Calu3 (cell line): ENCODE measurements around the gene AQP3. TPM values are rescaled to one million over a fixed set of nuclear protein-coding genes. Genes with fewer than 3 reads are reported as not detected.

Experiments used
- BruUV-seq: library from RNA; stranded (reverse); fragments of 400-500 nt; replicated peaks from 2 replicates; lab custom pipeline; 2021; lab: Mats Ljungman, UMichigan
- CTCF ChIA-PET: fragments of 300-600 bp; sonication (Branson Sonifier 250); formaldehyde crosslinking; loops from one replicate; lab custom pipeline; 2022; ENCODE audit warnings: antibody characterized with exemption; lab: Charles Lee
- DNase-seq: peaks from one replicate; pipeline ENCODE4 v3.0.0; 2022
- H3K27ac Mint-ChIP-seq: one replicate; pipeline ENCODE4 v1.8.0; 2022; ENCODE audit warnings: mixed read lengths; ENCODE audit not compliant: unreplicated experiment
- H3K27me3 Mint-ChIP-seq: one replicate; pipeline ENCODE4 v1.8.0; 2022; ENCODE audit warnings: mixed read lengths; ENCODE audit not compliant: unreplicated experiment
- H3K36me3 Mint-ChIP-seq: one replicate; pipeline ENCODE4 v1.8.0; 2022; ENCODE audit warnings: mild to moderate bottlenecking, moderate library complexity, mixed read lengths; ENCODE audit not compliant: insufficient read depth, unreplicated experiment
- H3K4me1 Mint-ChIP-seq: one replicate; pipeline ENCODE4 v1.8.0; 2022; ENCODE audit warnings: mild to moderate bottlenecking, low read depth, mixed read lengths; ENCODE audit not compliant: unreplicated experiment
- H3K4me3 Mint-ChIP-seq: one replicate; pipeline ENCODE4 v1.8.0; 2022; ENCODE audit warnings: mild to moderate bottlenecking, low read depth, moderate library complexity, mixed read lengths; ENCODE audit not compliant: unreplicated experiment
- H3K9me3 Mint-ChIP-seq: one replicate; pipeline ENCODE4 v1.8.0; 2022; ENCODE audit warnings: low read depth, mixed read lengths; ENCODE audit not compliant: unreplicated experiment
- CTCF ChIP-seq: fragments of 200-600 bp; IDR thresholded peaks from one replicate; pipeline ENCODE4 v1.8.0; 2022; ENCODE audit warnings: antibody characterized with exemption; ENCODE audit not compliant: unreplicated experiment
- intact Hi-C: fragments of 100-400 bp; cut with micrococcal nuclease; formaldehyde crosslinking; loops from one replicate; pipeline ENCODE4 v1.10.0; 2022; ENCODE audit not compliant: unreplicated experiment
- total RNA-seq: library from RNA; stranded (reverse); gene quantifications from 2 replicates; pipeline ENCODE4 v1.2.3, GENCODE V29; 2022

AQP3 gene
- total RNA-seq, 1 experiment from 2014 or later = 4.6 TPM

GRCh38 chr9:33468797-33469621 is 21.6 kb upstream of the AQP3 start:
- H3K4me3 Mint-ChIP-seq = no peak overlapping the region
- CTCF ChIA-PET = no interaction called here
- H3K27ac Mint-ChIP-seq = no peak overlapping the region
- TF ChIP-seq CTCF = no peak
- peaks cover 9% of the 10 kb centered on the region for H3K4me1 Mint-ChIP-seq
- no peaks in the 10 kb centered on the region for H3K27me3 Mint-ChIP-seq
- no peaks in the 10 kb centered on the region for H3K9me3 Mint-ChIP-seq
- DNase-seq = no peak
- peaks cover 42% of the 10 kb centered on the region for H3K36me3 Mint-ChIP-seq
- BruUV-seq = no TSS peak
- intact Hi-C loops = loop anchor here (5.0 kb wide), 1 partner anchor 52 kb away; no protein-coding TSS in a partner anchor

- peaks cover 9% of the 10 kb centered on the region for H3K4me1 Mint-ChIP-seq
- BruUV-seq = no TSS peak
- DNase-seq = no peak
- H3K27me3 Mint-ChIP-seq = no peaks in the 10 kb centered on the region
- H3K27ac Mint-ChIP-seq = no peak overlapping the region
- no peaks in the 10 kb centered on the region for H3K9me3 Mint-ChIP-seq
- no peak for TF ChIP-seq CTCF
- CTCF ChIA-PET = no interaction called here
- no peak overlapping the region for H3K4me3 Mint-ChIP-seq
- intact Hi-C loops = loop anchor here (5.0 kb wide), 1 partner anchor 51 kb away; no protein-coding TSS in a partner anchor
- H3K36me3 Mint-ChIP-seq = peaks cover 34% of the 10 kb centered on the region
These were observed 20.9 kb upstream of the AQP3 start for GRCh38 chr9:33468215-33468730.

DNA sequence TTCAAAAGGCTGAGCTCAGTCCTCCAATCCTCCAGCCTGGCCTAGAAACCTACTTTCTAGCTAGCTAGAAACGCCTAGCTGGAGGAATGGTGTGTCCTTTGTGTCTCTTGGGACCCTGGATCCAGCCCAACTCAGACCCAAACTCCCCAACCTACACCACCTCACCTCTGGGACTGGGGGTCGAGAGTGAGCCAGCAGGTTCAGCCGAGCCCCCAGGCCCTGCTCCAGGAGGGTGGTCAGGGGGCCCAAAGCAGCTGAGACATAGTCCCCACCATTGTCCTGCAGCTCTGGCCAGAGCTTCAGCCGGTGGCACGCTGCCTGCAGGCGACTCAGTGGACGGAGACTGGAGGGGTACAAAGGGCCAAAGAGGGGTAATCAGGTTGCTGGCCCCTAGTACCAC is 20.1 kb upstream of the AQP3 start:
- Mint-ChIP-seq H3K4me1 (peaks cover 9% of the 10 kb centered on the region), H3K27ac (no peak overlapping the region), H3K9me3 (no peaks in the 10 kb centered on the region), H3K4me3 (no peak overlapping the region), H3K36me3 (peaks cover 30% of the 10 kb centered on the region), H3K27me3 (no peaks in the 10 kb centered on the region)
- CTCF ChIA-PET = interaction anchor here (1.6 to 2.5 kb wide), 3 partner anchors 52 to 92 kb away, joined by 8 to 27 read pairs (median 23); no protein-coding TSS in a partner anchor
- intact Hi-C loops = loop anchor here (1.0 to 5.0 kb wide), 2 partner anchors 50 to 92 kb away; no protein-coding TSS in a partner anchor
- no TSS peak for BruUV-seq
- no peak for DNase-seq
- TF ChIP-seq CTCF = no peak

- H3K27ac Mint-ChIP-seq = no peak overlapping the region
- TF ChIP-seq CTCF = peak; percentile 91
- no TSS peak for BruUV-seq
- H3K9me3 Mint-ChIP-seq = no peaks in the 10 kb centered on the region
- intact Hi-C loops = loop anchor here (1.0 to 5.0 kb wide), 3 partner anchors 50 to 92 kb away; no protein-coding TSS in a partner anchor
- peaks cover 8% of the 10 kb centered on the region for H3K4me1 Mint-ChIP-seq
- DNase-seq = peak; percentile 74
- peaks cover 30% of the 10 kb centered on the region for H3K36me3 Mint-ChIP-seq
- no peaks in the 10 kb centered on the region for H3K27me3 Mint-ChIP-seq
- H3K4me3 Mint-ChIP-seq = no peak overlapping the region
- CTCF ChIA-PET = interaction anchor here (0.6 to 2.5 kb wide), 9 partner anchors 9 to 180 kb away, joined by 3 to 27 read pairs (median 8); partner anchors contain the start of gene AQP3
These were observed 19.4 kb upstream of the AQP3 start for GRCh38 chr9:33466565-33467495.
